NCI-H510A (cell line): Measurements from ENCODE around the gene LRPAP1.

Experiments used
- DNase-seq: peaks from one replicate; lab custom pipeline; 2025; lab: John Stamatoyannopoulos, UW

LRPAP1 gene

GRCh38 chr4:3500111-3500510, 32.1 kb downstream of the LRPAP1 start:
- DNase-seq: no peak

GRCh38 chr4:3499710-3500109, 32.5 kb downstream of the LRPAP1 start:
- DNase-seq: no peak

- peak; percentile 46 for DNase-seq
Observed at GRCh38 chr4:3498901-3499510, 33.2 kb downstream of the LRPAP1 start.

- no peak for DNase-seq
Observed at GRCh38 chr4:3498407-3498806, 33.8 kb downstream of the LRPAP1 start.

DNA sequence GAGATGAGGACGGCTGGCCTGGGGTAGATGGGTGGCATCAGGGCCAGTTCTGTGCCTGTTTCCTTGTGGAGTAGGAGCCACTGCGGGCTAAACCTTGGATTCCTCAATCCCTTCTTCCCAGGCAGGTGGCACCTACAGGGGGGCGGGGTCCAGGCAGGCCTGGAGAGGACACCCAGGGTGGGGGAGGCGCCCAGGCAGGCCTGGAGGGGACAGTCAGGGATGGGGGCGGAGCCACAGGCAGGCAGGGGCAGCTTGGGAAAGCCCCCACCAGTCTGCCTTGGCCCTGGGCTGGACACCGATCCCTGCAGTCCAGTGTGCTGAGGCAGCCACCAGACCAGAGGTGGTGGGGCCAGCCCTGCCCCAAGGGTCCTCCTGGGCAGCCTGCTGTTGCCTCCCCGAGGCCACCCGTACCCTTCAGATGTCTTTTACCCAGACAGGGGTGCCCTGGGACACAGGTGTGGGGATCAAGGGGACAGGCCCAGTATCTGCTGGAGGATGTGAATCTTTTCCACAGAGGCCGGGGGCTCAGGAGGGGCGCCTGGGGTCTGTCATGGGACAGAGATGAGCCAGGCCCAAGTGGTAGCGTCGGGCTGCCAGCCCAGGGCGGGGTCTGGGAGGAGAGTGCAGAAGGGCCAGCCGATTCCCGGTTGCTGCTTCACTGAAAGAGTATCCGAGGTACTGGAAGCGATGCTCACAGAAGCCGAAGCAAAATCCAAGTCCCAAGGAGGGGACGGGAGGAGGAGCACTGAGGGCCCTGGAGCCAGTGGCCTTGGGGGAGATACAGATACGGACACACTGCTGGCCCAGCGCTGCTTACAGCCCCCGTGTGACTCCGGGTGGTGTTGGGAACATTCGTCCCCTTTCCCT, 34.5 kb downstream of the LRPAP1 start:
- no peak for DNase-seq

- no peak for DNase-seq
Observed at GRCh38 chr4:3497095-3497494, 35.1 kb downstream of the LRPAP1 start.

DNA sequence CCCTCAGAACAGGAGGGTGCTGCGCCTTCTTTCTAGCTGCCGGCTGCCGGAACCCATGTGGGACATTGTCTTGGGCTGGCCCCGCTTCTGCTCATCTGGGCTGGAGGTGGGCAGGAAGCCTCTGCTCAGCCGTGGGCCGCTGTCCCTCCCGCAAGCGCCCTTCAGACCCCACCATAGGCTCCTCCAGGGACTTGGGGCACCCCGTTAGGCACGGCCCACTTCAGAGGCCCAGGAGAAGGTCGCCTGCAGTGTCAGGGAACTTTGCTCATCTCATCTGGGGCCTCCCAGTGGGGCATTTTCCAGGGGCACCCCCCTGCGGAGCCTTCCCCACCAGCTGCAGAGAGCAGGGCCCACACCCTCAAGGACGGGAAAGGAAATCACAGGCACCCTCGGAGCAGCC, 36.2 kb downstream of the LRPAP1 start:
- no peak for DNase-seq

DNA sequence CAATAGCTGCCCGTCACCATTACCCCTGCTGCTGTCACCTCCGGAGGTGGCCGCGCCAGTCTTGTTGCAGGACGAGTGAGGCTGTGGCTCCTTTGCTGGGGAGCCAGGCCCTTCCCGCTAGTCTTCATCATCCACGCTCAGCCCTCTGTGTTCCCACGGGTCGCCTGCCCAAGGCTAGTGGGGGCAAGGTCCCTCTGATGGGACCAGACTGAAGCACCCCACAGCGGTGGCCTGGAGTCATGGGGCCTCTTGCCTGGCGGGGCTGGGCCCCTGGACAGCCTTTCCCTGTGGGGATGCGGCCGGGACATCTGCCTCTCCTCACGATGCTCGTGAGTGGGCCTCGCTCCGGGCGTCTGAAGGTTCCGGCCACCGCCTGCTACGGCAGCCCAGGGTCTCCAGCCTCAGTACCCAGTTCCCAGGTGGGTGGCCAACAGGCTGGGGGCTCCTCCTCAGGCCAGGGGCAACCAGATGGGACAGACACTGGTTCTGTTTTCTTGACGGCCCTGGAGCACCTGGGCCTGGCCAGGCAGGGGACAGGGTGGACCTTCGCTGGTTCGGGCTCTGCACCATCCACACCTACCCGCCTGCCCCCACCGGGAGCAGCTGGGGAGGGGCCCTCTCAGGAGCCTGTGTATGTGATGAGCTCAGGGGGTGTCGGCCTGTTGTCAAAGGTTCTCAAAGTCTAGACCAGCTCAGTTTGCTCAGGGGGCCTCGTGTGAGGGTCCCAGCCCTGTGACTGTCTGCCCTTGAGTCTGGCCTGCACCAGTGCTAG, 36.8 kb downstream of the LRPAP1 start:
- DNase-seq: no peak

- no peak for DNase-seq
Observed at GRCh38 chr4:3494462-3494871, 37.8 kb downstream of the LRPAP1 start.

- no peak for DNase-seq
Observed at GRCh38 chr4:3493720-3494461, 38.3 kb downstream of the LRPAP1 start.

- no peak for DNase-seq
Observed at GRCh38 chr4:3492741-3493719, 39.2 kb downstream of the LRPAP1 start.

DNA sequence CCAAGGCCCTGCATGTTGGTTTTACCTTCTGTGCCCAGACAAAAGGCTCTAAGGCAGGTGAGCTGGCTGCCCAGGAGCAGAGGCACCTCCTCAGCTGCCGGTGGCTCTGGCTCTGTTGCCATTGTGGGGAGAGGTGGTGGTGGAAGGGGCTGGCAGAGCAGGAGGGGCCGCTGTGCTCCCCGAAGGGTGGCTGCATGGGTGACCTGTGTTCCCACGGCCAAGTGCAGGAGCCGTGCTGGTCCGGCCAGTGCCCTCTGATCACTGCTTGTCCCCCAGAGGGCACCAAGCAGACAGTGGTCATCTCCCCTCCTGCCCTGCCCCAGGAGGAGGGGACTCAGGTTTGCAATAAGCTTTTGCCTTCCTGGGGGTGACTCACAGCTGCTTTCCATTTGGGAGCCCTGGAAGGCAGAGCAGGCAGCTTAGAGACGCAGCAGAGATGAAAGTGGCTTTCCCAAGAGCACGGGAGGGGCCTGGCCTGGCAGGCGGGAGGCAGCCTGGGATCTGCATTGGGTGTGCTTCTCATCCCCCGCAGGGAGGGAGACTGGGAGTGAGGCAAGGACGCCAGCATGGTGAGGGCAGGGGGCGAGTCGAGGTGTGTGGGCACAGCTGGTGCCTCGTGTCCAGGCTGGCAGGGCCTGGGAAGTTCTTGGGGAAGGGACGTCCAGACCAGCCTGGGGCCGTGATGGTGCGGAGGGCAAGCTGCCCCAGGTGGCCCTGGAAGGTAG, 40.4 kb downstream of the LRPAP1 start:
- no peak for DNase-seq

- DNase-seq: no peak
Observed at GRCh38 chr4:3489451-3489962, 42.7 kb downstream of the LRPAP1 start.

- DNase-seq: no peak
Observed at GRCh38 chr4:3488820-3489219, 43.4 kb downstream of the LRPAP1 start.

DNA sequence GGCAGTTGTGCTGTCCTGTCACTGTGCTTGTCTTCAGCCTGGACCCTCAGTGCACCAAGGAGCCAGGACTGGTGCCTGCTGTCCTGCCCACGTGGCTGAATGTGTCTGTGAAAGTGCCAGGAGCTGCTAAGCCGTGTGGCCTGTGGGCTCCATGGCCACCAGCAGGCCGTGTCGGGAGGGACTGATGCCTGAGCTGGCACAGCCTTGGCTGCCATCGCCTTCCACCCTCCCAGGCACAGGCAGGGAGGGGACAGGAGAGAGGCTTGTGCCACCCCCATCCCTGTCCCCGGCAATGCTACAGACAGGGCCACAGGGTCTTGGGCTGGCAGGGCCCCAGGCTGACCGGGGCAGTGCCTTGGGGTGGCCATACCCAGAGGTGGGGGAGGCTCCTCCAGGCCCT, 44.4 kb downstream of the LRPAP1 start:
- no peak for DNase-seq

GRCh38 chr4:3486541-3487540, 45.4 kb downstream of the LRPAP1 start:
- no peak for DNase-seq

DNA sequence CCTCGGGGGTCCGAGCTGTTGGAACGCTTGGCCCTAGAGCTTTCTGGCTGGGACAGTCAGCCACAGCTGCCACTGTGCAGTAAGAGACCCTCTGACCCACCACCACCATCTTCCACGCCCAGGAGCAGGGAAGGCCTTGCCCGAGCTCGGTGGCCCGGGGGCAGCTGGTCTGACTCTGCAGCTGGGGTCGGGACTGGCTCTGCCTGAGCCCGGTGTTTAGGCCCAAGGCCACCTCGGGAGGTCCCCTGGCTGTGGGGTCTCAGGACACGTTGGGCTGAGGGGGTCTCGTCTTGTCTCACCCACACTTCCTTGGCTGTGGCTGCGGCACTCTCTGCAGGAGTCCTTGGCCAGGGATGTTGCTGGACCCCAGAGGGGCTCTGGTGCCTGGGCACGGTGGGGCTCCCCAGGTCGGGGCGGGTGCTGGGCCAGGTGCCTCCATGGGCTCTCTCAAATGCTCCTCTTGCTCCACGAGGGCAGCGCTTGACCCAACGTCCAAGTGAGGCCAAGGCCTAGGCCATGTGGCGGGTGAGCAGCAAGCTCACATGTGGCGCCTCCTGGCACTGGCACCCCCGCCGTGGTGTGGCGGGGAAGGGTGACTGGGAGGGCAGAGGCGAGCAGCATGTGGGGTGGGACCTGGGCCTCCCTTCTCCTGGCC, 46.2 kb downstream of the LRPAP1 start:
- DNase-seq: no peak
